ENCODE results near the gene CDH4. TPM values are rescaled to one million over a fixed set of nuclear protein-coding genes. Genes with fewer than 3 reads are reported as not detected.

The CDH4 gene
- total and polyA plus RNA-seq, 8 donors = under 0.01 to 2.2 (median 0.11) TPM; not detected in 2

GRCh38 chr20:61234224-61234890, 17.7 kb upstream of the CDH4 start:
- intact Hi-C loops (cut with DNase I; ENCODE audit: low total_unique reads) = no loop called here
- no peak for TF ChIP-seq POLR2A (IDR thresholded peaks at IDR 0.05)
- TF ChIP-seq POLR2AphosphoS5 (IDR thresholded peaks at IDR 0.05) = no peak
- no peak for TF ChIP-seq CTCF (IDR thresholded peaks at IDR 0.05)
- no peak for TF ChIP-seq EP300 (IDR thresholded peaks at IDR 0.05)
- peaks cover 0 to 44% (median 0%) of the 10 kb centered on the region in 3 donors for H3K27me3 ChIP-seq
- WGBS, 5 donors = 58 to 71% (median 62%) methylated on average over 11 of the region's 11 CpGs
- H3K27ac ChIP-seq = no peak overlapping the region
- H3K4me3 ChIP-seq = no peak overlapping the region
- H3K36me3 ChIP-seq = no peaks in the 10 kb centered on the region
- DNase-seq = no peak
- H3K9me3 ChIP-seq = peaks cover 6 to 14% (median 8%) of the 10 kb centered on the region in 4 donors
- H3K4me1 ChIP-seq = no peaks in the 10 kb centered on the region

GRCh38 chr20:61236713-61237112, 15.3 kb upstream of the CDH4 start:
- Histone ChIP-seq H3K9me3 (peaks cover 0 to 24% (median 21%) of the 10 kb centered on the region in 4 donors), H3K27ac (no peak overlapping the region), H3K27me3 (peaks cover 0 to 53% (median 0%) of the 10 kb centered on the region in 3 donors), H3K36me3 (no peaks in the 10 kb centered on the region), H3K4me3 (no peak overlapping the region), H3K4me1 (no peaks in the 10 kb centered on the region)
- DNase-seq = no peak
- 45 to 59% (median 56%) methylated on average over 4 of the region's 4 CpGs for WGBS, 5 donors
- intact Hi-C loops (cut with DNase I; ENCODE audit: low total_unique reads) = no loop called here
- TF ChIP-seq CTCF (IDR thresholded peaks at IDR 0.05) = no peak
- no peak for TF ChIP-seq EP300 (IDR thresholded peaks at IDR 0.05)
- no peak for TF ChIP-seq POLR2A (IDR thresholded peaks at IDR 0.05)
- no peak for TF ChIP-seq POLR2AphosphoS5 (IDR thresholded peaks at IDR 0.05)

- WGBS, 5 donors = 33 to 53% (median 41%) methylated on average over 4 of the region's 4 CpGs
Observed at GRCh38 chr20:61238813-61239212, 13.2 kb upstream of the CDH4 start.

GRCh38 chr20:61240814-61241213, 11.2 kb upstream of the CDH4 start:
- peaks cover 0 to 49% (median 0%) of the 10 kb centered on the region in 3 donors for H3K27me3 ChIP-seq
- TF ChIP-seq EP300 (IDR thresholded peaks at IDR 0.05) (no peak), CTCF (IDR thresholded peaks at IDR 0.05) (no peak), POLR2A (IDR thresholded peaks at IDR 0.05) (no peak), POLR2AphosphoS5 (IDR thresholded peaks at IDR 0.05) (no peak)
- H3K27ac ChIP-seq = no peak overlapping the region
- no peaks in the 10 kb centered on the region for H3K36me3 ChIP-seq
- intact Hi-C loops (cut with DNase I; ENCODE audit: low total_unique reads) = no loop called here
- H3K9me3 ChIP-seq = peaks cover 0 to 31% (median 20%) of the 10 kb centered on the region in 4 donors
- no peak for DNase-seq
- H3K4me3 ChIP-seq = no peak overlapping the region
- 58 to 81% (median 66%) methylated on average over 2 to 3 of the region's 3 CpGs for WGBS, 5 donors
- H3K4me1 ChIP-seq = no peaks in the 10 kb centered on the region

More at GRCh38 chr20:61238813-61239212, 13.2 kb upstream of the CDH4 start:
- H3K36me3 ChIP-seq = no peaks in the 10 kb centered on the region
- DNase-seq = no peak
- peaks cover 0 to 57% (median 0%) of the 10 kb centered on the region in 3 donors for H3K27me3 ChIP-seq
- peaks cover 0 to 31% (median 20%) of the 10 kb centered on the region in 4 donors for H3K9me3 ChIP-seq
- no peak overlapping the region for H3K4me3 ChIP-seq
- no peak overlapping the region for H3K27ac ChIP-seq
- no peak for TF ChIP-seq POLR2AphosphoS5 (IDR thresholded peaks at IDR 0.05)
- no peak for TF ChIP-seq POLR2A (IDR thresholded peaks at IDR 0.05)
- TF ChIP-seq CTCF (IDR thresholded peaks at IDR 0.05) = no peak
- no peak for TF ChIP-seq EP300 (IDR thresholded peaks at IDR 0.05)
- intact Hi-C loops (cut with DNase I; ENCODE audit: low total_unique reads) = no loop called here
- H3K4me1 ChIP-seq = no peaks in the 10 kb centered on the region
